ENCODE data around the gene SERPING1.

SERPING1 gene

GRCh38 chr11:57653163-57653562 lies 55.7 kb downstream of the SERPING1 start:
- H3K36me3 ChIP-seq (ENCODE audit: insufficient read depth, low read length) = no peaks in the 10 kb centered on the region
- TF ChIP-seq EZH2 (IDR thresholded peaks at IDR 0.05; ENCODE audit: borderline replicate concordance, low read length) = no peak
- no peak for TF ChIP-seq CTCF (IDR thresholded peaks at IDR 0.05; ENCODE audit: low read length)
- no peak overlapping the region for H3K9ac ChIP-seq (ENCODE audit: low read length)
- H3K27ac ChIP-seq (ENCODE audit: low read depth, low read length, poor library complexity, severe bottlenecking) = no peak overlapping the region
- H2AFZ ChIP-seq (ENCODE audit: low read length) = no peak overlapping the region
- H3K27me3 ChIP-seq (ENCODE audit: insufficient read depth, low read length) = 0 out of 2 replicates have a peak, but pooled peaks cover 4% of the 10 kb centered on the region
- no peaks in the 10 kb centered on the region for H3K9me3 ChIP-seq (ENCODE audit: low read length)
- H3K4me3 ChIP-seq (ENCODE audit: low read depth, low read length, poor library complexity, severe bottlenecking) = no peak overlapping the region
- peaks cover 6% of the 10 kb centered on the region for H3K79me2 ChIP-seq (ENCODE audit: insufficient read depth, low read length)
- no peaks in the 10 kb centered on the region for H3F3A ChIP-seq (ENCODE audit: insufficient read depth, low read length)
- H3K4me1 ChIP-seq (ENCODE audit: insufficient read depth, low read length, severe bottlenecking) = peaks cover 15% of the 10 kb centered on the region
- no peak overlapping the region for H3K4me2 ChIP-seq (ENCODE audit: low read length)
- no peaks in the 10 kb centered on the region for H4K20me1 ChIP-seq (ENCODE audit: insufficient read depth, low read length)
- H3K9me2 ChIP-seq (ENCODE audit: low read depth, low read length) = no peaks in the 10 kb centered on the region

- no peak overlapping the region for H3K27ac ChIP-seq (ENCODE audit: low read depth, low read length, poor library complexity, severe bottlenecking)
- no peaks in the 10 kb centered on the region for H3K27me3 ChIP-seq (ENCODE audit: insufficient read depth, low read length)
- H4K20me1 ChIP-seq (ENCODE audit: insufficient read depth, low read length) = no peaks in the 10 kb centered on the region
- peak overlapping the region; percentile 61 for H3K9ac ChIP-seq (ENCODE audit: low read length)
- peaks cover 17% of the 10 kb centered on the region for H3K4me1 ChIP-seq (ENCODE audit: insufficient read depth, low read length, severe bottlenecking)
- H3K9me2 ChIP-seq (ENCODE audit: low read depth, low read length) = no peaks in the 10 kb centered on the region
- no peaks in the 10 kb centered on the region for H3K9me3 ChIP-seq (ENCODE audit: low read length)
- peak overlapping the region; percentile 72 for H2AFZ ChIP-seq (ENCODE audit: low read length)
- H3K36me3 ChIP-seq (ENCODE audit: insufficient read depth, low read length) = peaks cover 25% of the 10 kb centered on the region
- no peaks in the 10 kb centered on the region for H3F3A ChIP-seq (ENCODE audit: insufficient read depth, low read length)
- TF ChIP-seq EZH2 (IDR thresholded peaks at IDR 0.05; ENCODE audit: borderline replicate concordance, low read length) = no peak
- TF ChIP-seq CTCF (IDR thresholded peaks at IDR 0.05; ENCODE audit: low read length) = no peak
- peak overlapping the region; percentile 90 for H3K4me2 ChIP-seq (ENCODE audit: low read length)
- peak overlapping the region; percentile 79 for H3K4me3 ChIP-seq (ENCODE audit: low read depth, low read length, poor library complexity, severe bottlenecking)
- H3K79me2 ChIP-seq (ENCODE audit: insufficient read depth, low read length) = peaks cover 10% of the 10 kb centered on the region
Measured at GRCh38 chr11:57656885-57657193, 59.4 kb downstream of the SERPING1 start.

- no peaks in the 10 kb centered on the region for H3K9me3 ChIP-seq (ENCODE audit: low read length)
- peaks cover 10% of the 10 kb centered on the region for H3K79me2 ChIP-seq (ENCODE audit: insufficient read depth, low read length)
- peak within 1 kb of the TSS; percentile 90 for H3K4me2 ChIP-seq (ENCODE audit: low read length)
- H3K9ac ChIP-seq (ENCODE audit: low read length) = peak within 1 kb of the TSS; percentile 79
- H3K27ac ChIP-seq (ENCODE audit: low read depth, low read length, poor library complexity, severe bottlenecking) = no peak within 1 kb of the TSS
- H3K27me3 ChIP-seq (ENCODE audit: insufficient read depth, low read length) = no peaks in the 10 kb centered on the region
- peak within 1 kb of the TSS; percentile 72 for H2AFZ ChIP-seq (ENCODE audit: low read length)
- H3F3A ChIP-seq (ENCODE audit: insufficient read depth, low read length) = no peaks in the 10 kb centered on the region
- H4K20me1 ChIP-seq (ENCODE audit: insufficient read depth, low read length) = no peaks in the 10 kb centered on the region
- H3K4me1 ChIP-seq (ENCODE audit: insufficient read depth, low read length, severe bottlenecking) = peaks cover 17% of the 10 kb centered on the region
- TF ChIP-seq EZH2 (IDR thresholded peaks at IDR 0.05; ENCODE audit: borderline replicate concordance, low read length) = no peak
- TF ChIP-seq CTCF (IDR thresholded peaks at IDR 0.05; ENCODE audit: low read length) = no peak
- peaks cover 28% of the 10 kb centered on the region for H3K36me3 ChIP-seq (ENCODE audit: insufficient read depth, low read length)
- H3K9me2 ChIP-seq (ENCODE audit: low read depth, low read length) = no peaks in the 10 kb centered on the region
- H3K4me3 ChIP-seq (ENCODE audit: low read depth, low read length, poor library complexity, severe bottlenecking) = peak within 1 kb of the TSS; percentile 79
Measured at GRCh38 chr11:57657194-57658022, 59.9 kb downstream of the SERPING1 start, which contains the start of gene CLP1. CLP1 (plus strand) TSS chr11:57657762; CDS start chr11:57659477, 1,715 bp downstream.

All from OCI-LY1 (cell line).